OCI-LY7 (cell line): ENCODE measurements around the gene NUFIP1. TPM values are rescaled to one million over a fixed set of nuclear protein-coding genes. Genes with fewer than 3 reads are reported as not detected.

ENCODE experiments used
- BruUV-seq: library from RNA; stranded (reverse); fragments of 400-500 nt; replicated peaks from 2 replicates; lab custom pipeline; 2021; lab: Mats Ljungman, UMichigan
- CTCF ChIA-PET: fragments of 300-600 bp; sonication (Branson Sonifier 250); formaldehyde crosslinking; loops from one replicate; lab custom pipeline; 2022; ENCODE audit warnings: antibody characterized with exemption; ENCODE audit not compliant: unreplicated experiment; lab: Charles Lee
- POLR2A ChIA-PET: fragments of 300-600 bp; sonication (Branson Sonifier 250); formaldehyde crosslinking; loops from one replicate; lab custom pipeline; 2022; ENCODE audit warnings: antibody characterized with exemption; lab: Charles Lee
- DNase-seq: peaks from one replicate; pipeline ENCODE4 v3.0.0-alpha.2; 2015; ENCODE audit warnings: low spot score
- H2AFZ ChIP-seq: fragments of 200-600 bp; sonication (generic), shearing (Covaris generic); 2 replicates; pipeline ENCODE4 v1.6.1; 2014; ENCODE audit warnings: mild to moderate bottlenecking, antibody characterized with exemption, low read length, moderate library complexity
- H3K27ac ChIP-seq: fragments of 200-600 bp; sonication (generic); 2 replicates; pipeline ENCODE4 v1.5.1; 2014; ENCODE audit warnings: mixed run types, low read depth, mild to moderate bottlenecking, moderate library complexity, low read length, inconsistent platforms; ENCODE audit not compliant: poor library complexity, severe bottlenecking
- H3K36me3 ChIP-seq: fragments of 200-600 bp; sonication (generic); 2 replicates; pipeline ENCODE4 v1.6.1; 2014; ENCODE audit warnings: mild to moderate bottlenecking, antibody characterized with exemption, low read length, moderate library complexity, mixed read lengths; ENCODE audit not compliant: insufficient read depth
- H3K4me1 ChIP-seq: fragments of 200-600 bp; sonication (generic); 2 replicates; pipeline ENCODE4 v1.5.1; 2014; ENCODE audit warnings: mild to moderate bottlenecking, low read length; ENCODE audit not compliant: insufficient read depth, poor library complexity, severe bottlenecking
- H3K4me2 ChIP-seq: fragments of 200-600 bp; sonication (generic); 2 replicates; pipeline ENCODE4 v1.6.1; 2014; ENCODE audit warnings: mild to moderate bottlenecking, low read length
- H3K4me3 ChIP-seq: fragments of 200-600 bp; sonication (generic); 2 replicates; pipeline ENCODE4 v1.5.1; 2014; ENCODE audit warnings: mild to moderate bottlenecking, low read depth, low read length; ENCODE audit not compliant: poor library complexity, severe bottlenecking
- H3K79me2 ChIP-seq: fragments of 200-600 bp; sonication (generic); 2 replicates; pipeline ENCODE4 v1.6.1; 2016; ENCODE audit warnings: low read depth, mild to moderate bottlenecking, low read length, moderate library complexity, mixed read lengths; ENCODE audit not compliant: insufficient read depth
- H3K9me2 ChIP-seq: fragments of 200-600 bp; sonication (generic); 2 replicates; pipeline ENCODE4 v1.6.1; 2016; ENCODE audit warnings: mild to moderate bottlenecking, low read length, mixed read lengths; ENCODE audit not compliant: insufficient read depth
- H3K9me3 ChIP-seq: fragments of 200-600 bp; sonication (generic); 2 replicates; pipeline ENCODE4 v1.6.1; 2014; ENCODE audit warnings: mild to moderate bottlenecking, mixed run types, low read length, mixed read lengths
- H4K20me1 ChIP-seq: fragments of 200-600 bp; sonication (generic); 2 replicates; pipeline ENCODE4 v1.6.1; 2014; ENCODE audit warnings: mild to moderate bottlenecking, antibody characterized with exemption, low read length, moderate library complexity, mixed read lengths; ENCODE audit not compliant: insufficient read depth
- CTCF ChIP-seq: fragments of 200-600 bp; sonication (generic); conservative IDR thresholded peaks from 2 replicates; pipeline ENCODE4 v1.5.1; 2014; ENCODE audit warnings: mild to moderate bottlenecking, antibody characterized with exemption, low read length, moderate library complexity, mixed read lengths
- EZH2phosphoT487 ChIP-seq: fragments of 200-600 bp; sonication (generic); IDR thresholded peaks from 2 replicates; pipeline ENCODE4 v1.6.1; 2018; ENCODE audit warnings: low read depth, borderline replicate concordance, mild to moderate bottlenecking, mixed run types, antibody characterized with exemption, low read length, moderate library complexity, mixed read lengths
- intact Hi-C: fragments of 100-400 bp; cut with micrococcal nuclease; formaldehyde crosslinking; loops from one replicate; pipeline ENCODE4 v1.10.0; 2022; ENCODE audit not compliant: unreplicated experiment
- total RNA-seq, 2 experiments: library from RNA; depleted of rRNA in 1 of 2; stranded (reverse); fragments of >200 nt in 1 of 2; shearing (Covaris generic) in 1 of 2; gene quantifications; 2 replicates each; pipeline ENCODE4 v1.2.3, GENCODE V29; 2014 to 2022

The NUFIP1 gene
- total RNA-seq, 2 experiments from 2014 or later, result 6.8 to 11.4 TPM

DNA sequence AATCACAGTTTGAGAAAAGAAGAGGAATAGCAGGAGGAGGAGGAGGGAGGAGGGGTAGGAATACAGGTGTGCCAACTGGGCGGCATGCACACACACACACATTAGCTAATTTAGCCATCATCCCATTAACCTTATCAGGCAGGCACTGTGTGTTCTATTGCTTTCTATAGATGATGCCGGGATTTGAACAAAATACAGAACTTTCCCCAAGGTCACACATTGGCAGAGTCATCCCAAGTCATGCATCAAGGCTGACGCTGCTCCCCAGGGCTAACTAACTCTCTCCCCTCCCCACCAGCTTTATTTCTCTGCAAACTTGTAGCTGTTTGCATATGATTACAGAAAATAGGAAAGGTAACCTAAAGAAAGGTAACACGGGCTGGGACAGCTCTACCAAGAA is 83.0 kb downstream of the NUFIP1 start:
- intact Hi-C loops, result no loop called here

GRCh38 chr13:44905556-44905955 is 83.7 kb downstream of the NUFIP1 start:
- intact Hi-C loops, result no loop called here
- BruUV-seq, result no TSS peak
- H3K4me2 ChIP-seq, result no peak overlapping the region
- H2AFZ ChIP-seq, result no peak overlapping the region
- H3K27ac ChIP-seq, result no peak overlapping the region
- ChIA-PET CTCF (no interaction called here), POLR2A (no interaction called here)
- H4K20me1 ChIP-seq, result no peaks in the 10 kb centered on the region
- no peak for TF ChIP-seq EZH2phosphoT487
- TF ChIP-seq CTCF, result no peak
- no peaks in the 10 kb centered on the region for H3K36me3 ChIP-seq
- DNase-seq, result no peak
- no peaks in the 10 kb centered on the region for H3K9me3 ChIP-seq
- H3K79me2 ChIP-seq, result no peaks in the 10 kb centered on the region
- H3K4me1 ChIP-seq, result peaks cover 4% of the 10 kb centered on the region
- H3K4me3 ChIP-seq, result no peak overlapping the region
- H3K9me2 ChIP-seq, result no peaks in the 10 kb centered on the region

More for the DNA sequence above, 83.0 kb downstream of the NUFIP1 start:
- BruUV-seq, result no TSS peak
- TF ChIP-seq EZH2phosphoT487 (no peak), CTCF (no peak)
- no peak overlapping the region for H3K27ac ChIP-seq
- no peak for DNase-seq
- H3K9me2 ChIP-seq, result no peaks in the 10 kb centered on the region
- H3K4me3 ChIP-seq, result no peak overlapping the region
- POLR2A ChIA-PET, result no interaction called here
- H3K79me2 ChIP-seq, result no peaks in the 10 kb centered on the region
- H3K4me1 ChIP-seq, result peaks cover 4% of the 10 kb centered on the region
- no peaks in the 10 kb centered on the region for H3K36me3 ChIP-seq
- no peaks in the 10 kb centered on the region for H3K9me3 ChIP-seq
- no peak overlapping the region for H3K4me2 ChIP-seq
- CTCF ChIA-PET, result no interaction called here
- no peaks in the 10 kb centered on the region for H4K20me1 ChIP-seq
- no peak overlapping the region for H2AFZ ChIP-seq

DNA sequence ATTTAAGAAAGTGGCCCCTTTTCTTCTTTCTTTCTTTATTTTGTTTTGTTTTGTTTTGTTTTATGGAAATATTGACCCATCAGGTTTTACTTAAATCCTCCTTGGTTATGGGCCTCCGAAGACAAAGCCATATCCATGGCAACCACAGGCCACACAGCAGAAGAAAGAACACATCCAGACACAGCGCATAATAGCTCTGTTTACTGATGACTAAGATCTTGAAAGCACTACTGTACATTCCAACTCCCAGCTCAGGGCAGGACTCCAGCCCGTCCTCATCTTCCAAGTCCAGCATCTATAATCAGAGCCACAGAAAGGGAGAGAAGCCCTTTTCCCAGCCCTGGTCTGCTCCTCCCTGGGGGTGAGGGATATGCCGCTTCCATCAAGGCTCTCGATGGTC is 84.3 kb downstream of the NUFIP1 start:
- Histone ChIP-seq H4K20me1 (no peaks in the 10 kb centered on the region), H2AFZ (no peak overlapping the region), H3K79me2 (no peaks in the 10 kb centered on the region), H3K9me2 (no peaks in the 10 kb centered on the region), H3K36me3 (no peaks in the 10 kb centered on the region), H3K4me3 (no peak overlapping the region), H3K27ac (no peak overlapping the region), H3K4me1 (peaks cover 4% of the 10 kb centered on the region), H3K4me2 (no peak overlapping the region), H3K9me3 (no peaks in the 10 kb centered on the region)
- no peak for DNase-seq
- intact Hi-C loops, result no loop called here
- TF ChIP-seq CTCF (no peak), EZH2phosphoT487 (no peak)
- no TSS peak for BruUV-seq
- POLR2A ChIA-PET, result no interaction called here
- CTCF ChIA-PET, result no interaction called here
